ENCODE data around the gene HNF1B. TPM values are rescaled to one million over a fixed set of nuclear protein-coding genes. Genes with fewer than 3 reads are reported as not detected.
"Not testable (repeated sequence)": the region's sequence is repeated elsewhere in the genome, so short reads cannot be mapped to it uniquely, and the experiment has no call there.

Gene HNF1B
- total and polyA plus RNA-seq, 5 donors, result not detected

DNA sequence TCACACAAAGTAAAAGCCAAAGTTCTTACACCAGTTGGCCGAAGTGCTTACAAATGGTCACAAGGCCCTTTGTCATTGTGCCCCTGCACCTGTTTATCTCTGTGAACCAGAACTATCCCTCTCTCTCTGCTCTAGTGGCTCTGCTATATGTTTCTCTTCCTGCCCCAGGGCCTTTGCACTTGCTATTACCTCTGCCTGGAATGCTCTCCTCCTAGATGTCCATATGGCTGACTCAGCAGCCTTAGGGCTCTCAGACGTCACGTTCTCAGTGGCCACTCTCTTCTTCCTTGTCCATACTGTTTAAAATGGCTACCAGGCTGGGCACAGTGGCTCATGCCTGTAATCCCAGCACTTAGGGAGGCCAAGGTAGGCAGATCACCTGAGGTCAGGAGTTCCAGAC, 62.9 kb downstream of the HNF1B start:
- no peak overlapping the region for H3K4me3 ChIP-seq (ENCODE audit: low read length)
- no peaks in the 10 kb centered on the region for H3K4me1 ChIP-seq (ENCODE audit: control insufficient read depth, insufficient read depth, low read length)
- H3K27me3 ChIP-seq (ENCODE audit: control insufficient read depth, insufficient read depth), result no peaks in the 10 kb centered on the region
- intact Hi-C loops (cut with DNase I), result no loop called here
- H3K9me3 ChIP-seq (ENCODE audit: control insufficient read depth, low read length), result peaks cover 3% of the 10 kb centered on the region
- ATAC-seq, result no peak
- H3K27ac ChIP-seq (ENCODE audit: low read length), result no peak overlapping the region
- WGBS, result 91% methylated on average over 3 of the region's 3 CpGs
- no peak for DNase-seq

DNA sequence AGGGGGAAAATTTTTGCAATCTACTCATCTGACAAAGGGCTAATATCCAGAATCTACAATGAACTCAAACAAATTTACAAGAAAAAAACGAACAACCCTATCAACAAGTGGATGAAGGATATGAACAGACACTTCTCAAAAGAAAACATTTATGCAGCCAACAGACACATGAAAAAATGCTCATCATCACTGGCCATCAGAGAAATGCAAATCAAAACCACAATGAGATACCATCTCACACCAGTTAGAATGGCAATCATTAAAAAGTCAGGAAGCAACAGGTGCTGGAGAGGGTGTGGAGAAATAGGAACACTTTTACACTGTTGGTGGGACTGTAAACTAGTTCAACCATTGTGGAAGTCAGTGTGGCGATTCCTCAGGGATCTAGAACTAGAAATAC, 64.9 kb downstream of the HNF1B start:
- DNase-seq; H3K27ac ChIP-seq (ENCODE audit: low read length); H3K9me3 ChIP-seq (ENCODE audit: control insufficient read depth, low read length); H3K4me3 ChIP-seq (ENCODE audit: low read length); intact Hi-C loops (cut with DNase I); H3K27me3 ChIP-seq (ENCODE audit: control insufficient read depth, insufficient read depth); H3K4me1 ChIP-seq (ENCODE audit: control insufficient read depth, insufficient read depth, low read length); ATAC-seq: not testable (repeated sequence)
- 89% methylated on average over 1 of the region's 2 CpGs for WGBS

GRCh38 chr17:37678036-37678435, 66.8 kb downstream of the HNF1B start:
- no peak for ATAC-seq
- WGBS, result 95% methylated on average over 1 of the region's 1 CpG
- no peaks in the 10 kb centered on the region for H3K4me1 ChIP-seq (ENCODE audit: control insufficient read depth, insufficient read depth, low read length)

DNA sequence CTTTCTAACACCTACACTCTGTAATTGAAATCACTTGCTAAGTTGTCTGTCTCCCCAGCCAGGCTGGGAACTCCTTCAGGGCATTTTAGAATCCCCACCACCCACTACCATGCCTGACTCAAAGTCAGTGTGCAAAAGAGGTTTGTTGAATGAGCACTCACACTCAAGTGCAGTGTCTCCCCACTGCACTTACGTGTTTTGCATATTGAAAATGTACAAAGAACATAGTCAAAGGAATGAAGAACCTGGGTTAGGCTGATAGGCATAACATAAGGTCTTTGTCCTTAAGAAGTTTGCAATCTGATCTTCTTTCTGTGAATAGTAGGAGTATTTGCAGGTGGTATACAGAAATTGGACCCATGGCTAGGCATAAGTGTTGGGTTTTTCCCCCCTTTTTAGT, 67.8 kb downstream of the HNF1B start:
- H3K4me3 ChIP-seq (ENCODE audit: low read length), result no peak overlapping the region
- 67% methylated on average over 1 of the region's 1 CpG for WGBS
- H3K27me3 ChIP-seq (ENCODE audit: control insufficient read depth, insufficient read depth), result no peaks in the 10 kb centered on the region
- no peak for ATAC-seq
- no peak for DNase-seq
- H3K27ac ChIP-seq (ENCODE audit: low read length), result no peak overlapping the region
- intact Hi-C loops (cut with DNase I), result no loop called here
- peaks cover 3% of the 10 kb centered on the region for H3K9me3 ChIP-seq (ENCODE audit: control insufficient read depth, low read length)
- no peaks in the 10 kb centered on the region for H3K4me1 ChIP-seq (ENCODE audit: control insufficient read depth, insufficient read depth, low read length)

More at GRCh38 chr17:37678036-37678435, 66.8 kb downstream of the HNF1B start:
- intact Hi-C loops (cut with DNase I), result no loop called here
- H3K9me3 ChIP-seq (ENCODE audit: control insufficient read depth, low read length), result peaks cover 3% of the 10 kb centered on the region
- H3K27me3 ChIP-seq (ENCODE audit: control insufficient read depth, insufficient read depth), result no peaks in the 10 kb centered on the region
- no peak for DNase-seq
- no peak overlapping the region for H3K27ac ChIP-seq (ENCODE audit: low read length)
- no peak overlapping the region for H3K4me3 ChIP-seq (ENCODE audit: low read length)

DNA sequence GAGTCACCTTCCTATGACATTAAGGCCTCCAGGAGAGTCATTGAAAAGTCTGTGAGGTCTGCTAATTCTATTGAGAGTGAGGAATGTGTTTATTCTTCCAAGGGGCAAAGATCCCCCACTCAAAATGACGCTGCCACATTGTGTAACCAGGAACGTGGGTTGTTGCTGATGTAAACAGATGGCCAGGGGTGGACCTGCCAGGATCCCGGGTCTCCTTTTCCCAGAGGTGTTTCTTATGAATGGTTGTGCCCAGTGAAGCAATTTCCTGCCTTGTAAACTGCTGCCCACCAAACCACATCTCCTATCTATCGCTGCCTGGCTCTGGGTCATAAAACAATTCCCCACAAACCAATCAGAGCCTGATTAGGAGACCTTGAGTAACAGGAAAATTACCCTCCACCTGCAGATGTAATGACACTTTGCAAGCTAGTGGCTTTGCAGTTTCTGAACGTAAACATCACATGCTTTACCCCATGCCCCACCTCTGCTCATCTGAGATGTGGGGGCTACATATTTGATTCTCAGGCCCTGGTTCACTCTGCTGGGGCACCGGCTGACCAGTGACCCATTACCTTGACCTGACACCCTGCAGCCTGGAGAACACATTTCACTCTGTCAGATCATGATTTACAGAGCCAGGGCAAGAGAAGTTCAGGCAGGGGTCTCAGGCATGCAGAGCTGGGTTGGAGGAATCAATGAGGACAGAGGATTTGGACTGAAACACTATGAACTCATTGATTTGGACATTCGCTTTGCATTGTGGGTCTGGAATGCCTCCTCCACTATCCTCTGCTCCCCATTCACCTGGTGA, 68.5 kb downstream of the HNF1B start:
- H3K4me3 ChIP-seq (ENCODE audit: low read length), result no peak overlapping the region
- no peaks in the 10 kb centered on the region for H3K27me3 ChIP-seq (ENCODE audit: control insufficient read depth, insufficient read depth)
- H3K27ac ChIP-seq (ENCODE audit: low read length), result no peak overlapping the region
- peaks cover 3% of the 10 kb centered on the region for H3K9me3 ChIP-seq (ENCODE audit: control insufficient read depth, low read length)
- no peak for DNase-seq
- intact Hi-C loops (cut with DNase I), result no loop called here
- no peaks in the 10 kb centered on the region for H3K4me1 ChIP-seq (ENCODE audit: control insufficient read depth, insufficient read depth, low read length)
- WGBS, result 49% methylated on average over 7 of the region's 7 CpGs
- ATAC-seq, result no peak

DNA sequence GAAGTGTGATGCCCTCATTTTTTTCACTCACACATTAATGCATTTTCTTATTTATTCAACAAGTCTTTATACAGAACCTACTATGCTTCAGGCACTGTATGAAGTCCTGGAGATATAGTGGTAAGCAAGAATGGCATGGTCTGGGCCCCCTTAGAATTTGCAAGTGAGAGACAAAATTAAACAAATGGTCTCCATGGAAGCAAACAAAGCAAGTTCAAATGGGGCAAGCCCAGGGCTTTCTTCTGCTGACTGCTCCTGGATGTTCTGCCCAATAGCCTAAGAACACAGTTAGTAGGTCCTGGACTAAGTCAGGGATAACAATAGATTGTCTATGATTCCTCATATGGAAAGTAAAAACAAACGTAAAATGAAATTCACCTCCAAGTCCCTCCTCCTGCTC, 70.3 kb downstream of the HNF1B start:
- 57% methylated on average over 1 of the region's 1 CpG for WGBS

DNA sequence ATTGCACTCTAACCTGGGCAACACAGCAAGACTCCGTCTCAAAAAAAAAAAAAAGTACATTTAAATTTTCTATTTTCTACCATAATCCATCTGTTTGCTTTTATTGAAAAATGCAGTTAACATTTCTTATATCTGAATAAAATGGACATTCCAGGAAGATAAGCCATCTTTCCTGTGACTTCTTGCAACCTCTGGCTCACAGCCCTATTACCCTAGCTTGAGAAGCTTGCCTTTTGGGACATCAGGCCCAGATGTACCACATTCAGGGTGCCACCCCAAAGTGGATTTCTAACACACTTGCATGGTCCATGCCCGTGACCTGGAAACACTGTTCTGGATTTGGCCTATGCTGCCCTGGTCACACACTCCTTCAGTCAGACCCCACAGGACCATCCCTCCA, 71.5 kb downstream of the HNF1B start:
- H3K4me1 ChIP-seq (ENCODE audit: control insufficient read depth, insufficient read depth, low read length), result no peaks in the 10 kb centered on the region
- H3K4me3 ChIP-seq (ENCODE audit: low read length), result no peak overlapping the region
- 98% methylated on average over 2 of the region's 2 CpGs for WGBS
- no peaks in the 10 kb centered on the region for H3K9me3 ChIP-seq (ENCODE audit: control insufficient read depth, low read length)
- DNase-seq, result no peak
- intact Hi-C loops (cut with DNase I), result no loop called here
- H3K27me3 ChIP-seq (ENCODE audit: control insufficient read depth, insufficient read depth), result no peaks in the 10 kb centered on the region
- no peak overlapping the region for H3K27ac ChIP-seq (ENCODE audit: low read length)
- no peak for ATAC-seq

More for the DNA sequence above, 70.3 kb downstream of the HNF1B start:
- H3K4me1 ChIP-seq (ENCODE audit: control insufficient read depth, insufficient read depth, low read length), result no peaks in the 10 kb centered on the region
- H3K4me3 ChIP-seq (ENCODE audit: low read length), result no peak overlapping the region
- H3K27ac ChIP-seq (ENCODE audit: low read length), result no peak overlapping the region
- H3K9me3 ChIP-seq (ENCODE audit: control insufficient read depth, low read length), result peaks cover 3% of the 10 kb centered on the region
- intact Hi-C loops (cut with DNase I), result no loop called here
- H3K27me3 ChIP-seq (ENCODE audit: control insufficient read depth, insufficient read depth), result no peaks in the 10 kb centered on the region
- DNase-seq (no peak), ATAC-seq (no peak)

DNA sequence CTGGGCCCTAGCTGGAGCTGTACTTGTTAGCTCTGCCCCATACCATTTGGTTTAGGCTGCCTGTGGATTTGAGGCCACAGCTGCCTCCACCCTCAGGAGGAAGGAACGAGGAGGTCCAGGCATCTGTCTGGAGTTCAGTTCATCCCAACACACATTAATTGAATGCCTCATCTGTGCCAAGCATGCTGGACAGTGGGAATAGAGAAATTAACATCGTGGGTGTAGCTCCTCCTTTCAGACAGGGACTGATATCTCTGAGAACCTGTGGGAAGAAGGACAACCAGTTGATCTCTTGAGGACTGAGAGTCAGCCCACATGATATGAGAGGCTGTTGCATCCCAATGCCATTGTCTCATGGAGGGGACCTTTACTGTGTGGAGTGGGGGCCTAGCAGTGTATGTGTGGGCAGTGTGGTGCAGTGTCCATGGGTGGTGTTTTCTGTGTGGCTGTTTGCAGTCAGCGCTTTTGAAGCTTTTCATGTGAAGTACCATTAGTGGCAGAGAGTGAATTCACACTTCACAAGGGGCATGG, 72.2 kb downstream of the HNF1B start:
- H3K4me1 ChIP-seq (ENCODE audit: control insufficient read depth, insufficient read depth, low read length), result no peaks in the 10 kb centered on the region
- DNase-seq, result no peak
- H3K4me3 ChIP-seq (ENCODE audit: low read length), result no peak overlapping the region
- no peaks in the 10 kb centered on the region for H3K27me3 ChIP-seq (ENCODE audit: control insufficient read depth, insufficient read depth)
- no peaks in the 10 kb centered on the region for H3K9me3 ChIP-seq (ENCODE audit: control insufficient read depth, low read length)
- no peak overlapping the region for H3K27ac ChIP-seq (ENCODE audit: low read length)
- intact Hi-C loops (cut with DNase I), result no loop called here
- ATAC-seq, result no peak
- WGBS, result 70% methylated on average over 3 of the region's 3 CpGs

- no peak overlapping the region for H3K27ac ChIP-seq (ENCODE audit: low read length)
- DNase-seq, result no peak
- 81% methylated on average over 2 of the region's 2 CpGs for WGBS
- H3K4me3 ChIP-seq (ENCODE audit: low read length), result no peak overlapping the region
- H3K4me1 ChIP-seq (ENCODE audit: control insufficient read depth, insufficient read depth, low read length), result no peaks in the 10 kb centered on the region
- intact Hi-C loops (cut with DNase I), result no loop called here
- no peaks in the 10 kb centered on the region for H3K27me3 ChIP-seq (ENCODE audit: control insufficient read depth, insufficient read depth)
- H3K9me3 ChIP-seq (ENCODE audit: control insufficient read depth, low read length), result no peaks in the 10 kb centered on the region
- ATAC-seq, result no peak
Measured at GRCh38 chr17:37671824-37672547, 72.9 kb downstream of the HNF1B start.

DNA sequence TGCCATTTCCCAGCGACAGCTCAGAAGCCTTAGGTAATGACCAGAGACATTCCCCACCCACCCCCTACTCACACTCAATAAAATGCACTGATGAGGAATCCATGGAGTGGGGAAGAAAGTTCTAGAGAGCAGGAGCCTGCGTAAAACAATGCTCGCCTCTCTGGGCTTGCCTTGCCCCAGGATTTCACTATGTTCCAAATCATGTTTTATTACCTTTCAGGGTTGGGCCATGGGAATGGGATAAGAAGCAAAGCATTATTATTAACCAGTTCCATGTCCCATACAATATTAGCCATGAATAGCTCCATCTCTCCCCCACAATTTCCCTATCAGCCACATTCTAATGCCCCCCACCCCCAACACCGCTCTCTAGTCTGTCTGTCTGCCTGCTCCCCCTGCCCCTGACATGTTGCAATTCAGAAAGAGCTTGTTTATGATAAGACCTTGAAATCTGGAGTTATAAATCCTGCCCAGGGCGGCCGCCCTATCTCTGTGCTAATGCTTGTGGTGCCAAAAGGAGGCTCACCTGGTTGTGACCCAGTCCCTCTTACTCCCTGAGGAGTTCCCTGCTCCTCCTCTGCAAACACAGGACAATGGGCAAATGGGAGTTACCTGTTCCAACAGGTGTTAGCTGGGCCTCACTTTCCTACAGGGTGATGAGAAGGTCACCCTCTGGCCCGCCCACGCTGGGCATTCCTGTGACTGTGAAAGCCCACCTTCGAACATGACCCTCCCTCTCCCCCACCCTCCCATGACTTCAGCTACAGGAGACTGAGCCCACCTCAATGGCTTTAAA, 73.6 kb downstream of the HNF1B start:
- Histone ChIP-seq H3K4me3 (ENCODE audit: low read length) (no peak overlapping the region), H3K27me3 (ENCODE audit: control insufficient read depth, insufficient read depth) (no peaks in the 10 kb centered on the region), H3K4me1 (ENCODE audit: control insufficient read depth, insufficient read depth, low read length) (no peaks in the 10 kb centered on the region), H3K27ac (ENCODE audit: low read length) (no peak overlapping the region), H3K9me3 (ENCODE audit: control insufficient read depth, low read length) (no peaks in the 10 kb centered on the region)
- ATAC-seq (no peak), DNase-seq (no peak)
- intact Hi-C loops (cut with DNase I), result no loop called here
- 89% methylated on average over 9 of the region's 9 CpGs for WGBS

GRCh38 chr17:37667039-37667438, 77.8 kb downstream of the HNF1B start:
- no peak for ATAC-seq
- intact Hi-C loops (cut with DNase I), result loop anchor here in 1 of 4 donors (10.0 kb wide), 1 partner anchor 118 kb away; no protein-coding TSS in a partner anchor
- H3K27me3 ChIP-seq (ENCODE audit: control insufficient read depth, insufficient read depth), result no peaks in the 10 kb centered on the region
- no peaks in the 10 kb centered on the region for H3K4me1 ChIP-seq (ENCODE audit: control insufficient read depth, insufficient read depth, low read length)
- WGBS, result 85% methylated on average over 1 of the region's 1 CpG
- H3K9me3 ChIP-seq (ENCODE audit: control insufficient read depth, low read length), result no peaks in the 10 kb centered on the region
- DNase-seq, result no peak
- no peak overlapping the region for H3K4me3 ChIP-seq (ENCODE audit: low read length)
- no peak overlapping the region for H3K27ac ChIP-seq (ENCODE audit: low read length)
